Putamen (tissue), 1 donor: ENCODE measurements around the gene NAB1.
"Not testable (repeated sequence)": the region's sequence is repeated elsewhere in the genome, so short reads cannot be mapped to it uniquely, and the experiment has no call there.

ENCODE experiments used
- DNase-seq: peaks from one replicate; pipeline ENCODE4 v3.0.0-alpha.2; 2016; ENCODE audit warnings: low spot score

Gene NAB1

DNA sequence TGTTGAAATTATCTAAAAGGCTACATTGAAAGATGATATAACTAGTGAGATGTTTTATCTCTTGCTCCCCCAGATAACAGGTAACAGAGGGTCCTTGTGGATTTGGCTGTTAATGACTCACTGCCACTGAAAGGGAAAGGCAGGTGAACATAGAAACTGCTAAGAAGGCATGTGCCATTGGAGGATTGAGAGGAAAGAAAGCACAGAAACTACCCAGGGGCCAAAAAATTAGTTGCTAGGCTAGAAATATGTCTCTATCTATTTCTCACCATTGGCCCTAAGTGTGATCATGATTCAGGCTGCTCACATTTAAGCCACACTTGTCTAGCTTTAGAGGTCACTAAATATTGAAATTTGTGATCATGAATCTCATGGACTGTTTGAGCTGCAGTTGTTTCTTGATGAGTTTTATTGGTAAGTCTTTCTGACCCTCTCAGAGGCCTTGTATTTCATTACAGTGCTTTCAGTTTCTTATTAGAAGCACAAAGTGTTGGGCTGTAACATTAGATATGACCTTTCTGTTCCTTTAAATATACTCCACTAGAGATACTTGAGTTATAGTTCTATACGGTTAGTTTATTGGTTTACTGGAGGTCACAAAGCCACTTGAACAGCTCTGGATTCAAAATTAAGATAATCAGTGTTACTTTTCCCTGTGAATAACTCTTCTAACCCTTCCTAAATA is 26.2 kb downstream of the NAB1 start:
- DNase-seq, result no peak

DNA sequence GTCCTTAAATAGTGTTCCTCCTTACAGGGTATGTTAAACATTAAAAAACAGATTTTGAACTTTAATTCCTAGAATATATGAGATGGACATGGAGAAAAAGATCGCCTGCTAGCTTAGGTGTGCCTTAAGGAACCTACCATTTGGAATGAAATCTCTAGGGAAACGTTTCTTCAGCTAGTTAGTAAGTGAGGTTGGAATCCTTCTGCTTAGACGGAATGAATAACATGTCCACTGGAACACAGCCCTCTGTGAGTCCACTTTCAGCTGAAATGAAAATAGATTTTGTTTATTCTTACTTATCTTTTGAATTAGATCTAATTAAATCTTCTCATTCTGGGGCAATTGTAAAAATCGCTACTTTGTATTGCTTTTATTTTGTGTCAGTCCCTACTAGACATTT is 28.4 kb downstream of the NAB1 start:
- DNase-seq, result no peak

- DNase-seq, result no peak
Observed at GRCh38 chr2:190678444-190679162, 29.7 kb downstream of the NAB1 start.

GRCh38 chr2:190679391-190679790 is 30.5 kb downstream of the NAB1 start:
- DNase-seq, result no peak

DNA sequence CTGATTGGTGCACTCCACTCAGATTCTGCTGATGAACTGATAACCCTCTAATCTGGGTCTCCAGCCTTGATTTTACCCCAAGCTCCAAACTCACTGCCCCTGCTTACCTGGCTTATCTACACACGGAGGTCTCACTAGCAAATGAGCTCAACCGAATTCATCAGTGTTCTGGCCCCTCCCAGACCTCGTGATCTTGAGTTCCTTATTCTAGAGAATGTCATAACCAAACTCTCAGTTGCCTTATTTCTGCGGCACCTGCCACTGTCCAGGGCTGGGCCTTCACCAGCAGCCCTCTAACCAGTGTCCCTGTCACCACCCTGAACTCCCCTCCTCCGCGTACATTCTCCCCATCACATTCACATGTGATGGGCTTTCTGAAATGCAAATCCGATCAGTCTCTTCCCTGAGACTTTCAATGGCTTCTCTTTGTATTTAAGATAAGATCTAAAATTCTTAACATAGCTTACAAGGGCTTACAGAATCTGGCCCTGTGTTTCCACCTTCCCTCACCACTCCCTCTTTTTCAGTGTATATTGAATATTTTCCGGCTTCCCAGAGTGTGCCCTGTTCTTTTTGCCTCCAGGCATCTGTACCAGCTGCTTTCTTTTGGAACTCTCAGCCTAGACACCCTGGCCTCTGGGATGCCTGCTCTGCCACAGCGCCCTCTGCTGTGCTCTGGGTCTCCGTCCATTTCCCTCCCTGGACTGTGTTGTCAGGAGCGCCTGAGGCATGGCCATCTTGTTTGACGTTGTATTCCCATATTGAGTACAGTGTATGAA is 31.1 kb downstream of the NAB1 start:
- peak; percentile 58 for DNase-seq

- DNase-seq, result no peak
Observed at GRCh38 chr2:190682168-190682567, 33.3 kb downstream of the NAB1 start.

DNA sequence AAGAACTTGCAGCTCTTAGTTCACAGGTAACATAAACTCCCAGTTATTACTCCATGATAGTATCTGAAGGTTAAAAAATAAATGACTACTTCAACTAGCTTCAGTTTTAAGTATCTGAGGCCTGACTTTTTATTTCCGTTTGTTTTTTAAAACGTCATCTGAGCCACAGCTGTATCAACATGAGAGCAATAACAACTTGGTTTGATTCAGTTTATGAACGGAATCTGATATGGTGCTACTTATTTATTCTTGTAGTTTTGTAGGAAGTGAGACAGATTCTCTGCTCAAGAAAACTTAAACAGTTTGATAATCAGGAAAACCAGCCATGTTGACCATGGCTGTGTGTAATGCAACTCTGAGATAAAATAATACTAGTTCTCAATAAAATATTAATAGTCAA is 34.9 kb downstream of the NAB1 start:
- no peak for DNase-seq

GRCh38 chr2:190684931-190685330 is 36.0 kb downstream of the NAB1 start:
- no peak for DNase-seq

GRCh38 chr2:190685333-190685732 is 36.5 kb downstream of the NAB1 start:
- DNase-seq, result no peak

GRCh38 chr2:190693533-190694232 is 44.8 kb downstream of the NAB1 start:
- no peak for DNase-seq

DNA sequence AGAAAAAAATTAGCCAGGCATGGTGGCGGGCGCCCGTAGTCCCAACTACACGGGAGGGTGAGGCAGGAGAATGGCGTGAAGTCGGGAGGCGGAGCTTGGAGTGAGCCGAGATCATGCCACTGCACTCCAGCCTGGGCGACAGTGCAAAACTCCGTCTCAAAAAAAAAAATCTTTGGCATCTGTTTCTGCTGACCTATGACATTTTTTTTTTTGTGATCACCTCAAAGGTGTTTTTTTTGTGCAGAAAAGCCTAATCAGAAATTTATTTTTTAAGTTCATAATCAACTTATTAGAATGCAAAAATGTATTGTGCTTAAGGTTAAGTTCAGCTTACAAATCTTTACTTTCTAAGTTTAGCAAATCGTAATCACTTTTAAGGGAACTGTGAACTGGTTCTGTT is 45.6 kb downstream of the NAB1 start:
- DNase-seq, result no peak

- DNase-seq, result no peak
Observed at GRCh38 chr2:190695739-190696138, 46.9 kb downstream of the NAB1 start.

GRCh38 chr2:190696792-190697398 is 48.0 kb downstream of the NAB1 start:
- DNase-seq, result no peak

GRCh38 chr2:190697421-190697820 is 48.5 kb downstream of the NAB1 start:
- no peak for DNase-seq

- no peak for DNase-seq
Observed at GRCh38 chr2:190698895-190699294, 50.0 kb downstream of the NAB1 start.

- no peak for DNase-seq
Observed at GRCh38 chr2:190701586-190701985, 52.7 kb downstream of the NAB1 start.

GRCh38 chr2:190705280-190705679 is 56.4 kb downstream of the NAB1 start:
- DNase-seq, result no peak

DNA sequence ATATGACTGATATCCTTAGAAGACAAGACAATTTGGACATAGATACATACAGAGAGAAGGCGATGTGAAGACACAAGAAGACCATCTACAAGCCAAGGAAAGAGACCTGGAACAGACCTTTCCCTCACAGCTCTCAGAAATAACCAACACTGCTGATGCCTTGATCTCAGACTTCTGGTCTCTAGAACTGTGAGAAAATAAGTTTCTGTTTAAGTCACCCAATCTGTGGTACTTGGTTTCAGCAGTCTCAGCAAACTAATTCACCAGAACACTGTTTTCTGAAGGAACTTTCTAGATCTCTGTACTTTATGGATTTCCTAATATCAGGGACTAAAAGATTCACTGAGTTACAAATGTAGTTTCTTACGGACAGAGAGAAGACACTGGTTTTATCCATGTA is 58.8 kb downstream of the NAB1 start:
- DNase-seq, result no peak

- DNase-seq, result not testable (repeated sequence)
Observed at GRCh38 chr2:190708650-190709049, 59.8 kb downstream of the NAB1 start.

DNA sequence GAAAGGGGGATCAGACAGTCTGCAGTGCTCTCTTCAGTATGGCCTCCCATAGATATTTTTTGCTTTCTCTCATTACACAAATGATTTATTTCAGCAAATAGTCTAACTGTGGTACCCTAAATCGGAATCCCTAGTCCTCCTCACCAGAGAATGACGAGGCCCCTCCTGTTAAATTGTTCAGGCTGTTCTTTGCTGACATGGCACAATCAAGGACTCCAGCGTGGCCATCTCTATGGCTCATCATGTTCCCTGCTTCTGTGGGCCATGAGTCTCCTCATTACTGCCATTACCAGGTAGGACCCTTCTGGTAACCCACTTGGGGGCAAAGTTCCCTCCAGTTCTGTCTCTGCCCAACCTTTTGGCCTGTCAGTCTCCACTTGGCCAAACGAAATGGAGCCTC is 62.2 kb downstream of the NAB1 start:
- DNase-seq, result no peak

- DNase-seq, result no peak
Observed at GRCh38 chr2:190713471-190713870, 64.6 kb downstream of the NAB1 start.

- no peak for DNase-seq
Observed at GRCh38 chr2:190714958-190715357, 66.1 kb downstream of the NAB1 start.
